Epidermal melanocyte (primary cell): ENCODE results near the gene CEP131.
"Not testable (repeated sequence)": the region's sequence is repeated elsewhere in the genome, so short reads cannot be mapped to it uniquely, and the experiment has no call there.

Experiments used
- DNase-seq: peaks from one replicate; pipeline ENCODE4 v3.0.0; 2011; ENCODE audit warnings: low spot score; ENCODE audit not compliant: insufficient read length

CEP131 gene

DNA sequence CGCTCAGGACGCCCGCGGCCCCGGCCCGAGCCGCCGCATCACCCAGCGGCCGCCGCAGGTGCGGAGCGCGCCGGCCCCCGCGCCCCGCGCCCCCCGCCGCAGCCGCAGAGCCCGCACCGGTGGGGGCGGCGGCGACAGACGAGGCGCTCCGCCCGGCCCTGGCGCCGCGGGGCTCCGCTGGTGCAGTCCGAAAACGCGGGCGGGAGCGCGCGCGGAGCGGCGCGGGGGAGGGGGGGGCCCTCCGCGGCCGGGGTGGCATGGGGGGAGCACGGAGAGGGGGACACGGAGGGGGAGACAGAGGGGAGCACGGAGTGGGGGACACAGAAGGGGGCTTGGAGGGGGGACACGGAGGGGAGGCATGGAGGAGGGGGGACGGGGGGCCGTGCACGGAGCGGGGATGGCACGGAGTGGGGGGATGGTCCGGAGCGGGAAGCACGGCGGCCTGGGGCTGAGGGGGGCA is 56.7 kb downstream of the CEP131 start, which contains the start of gene AATK:
Gene AATK (minus strand): TSS at position 189 of the 460 bp plus-strand sequence. CDS start 229 bp downstream, outside the sequence.
- DNase-seq: no peak

DNA sequence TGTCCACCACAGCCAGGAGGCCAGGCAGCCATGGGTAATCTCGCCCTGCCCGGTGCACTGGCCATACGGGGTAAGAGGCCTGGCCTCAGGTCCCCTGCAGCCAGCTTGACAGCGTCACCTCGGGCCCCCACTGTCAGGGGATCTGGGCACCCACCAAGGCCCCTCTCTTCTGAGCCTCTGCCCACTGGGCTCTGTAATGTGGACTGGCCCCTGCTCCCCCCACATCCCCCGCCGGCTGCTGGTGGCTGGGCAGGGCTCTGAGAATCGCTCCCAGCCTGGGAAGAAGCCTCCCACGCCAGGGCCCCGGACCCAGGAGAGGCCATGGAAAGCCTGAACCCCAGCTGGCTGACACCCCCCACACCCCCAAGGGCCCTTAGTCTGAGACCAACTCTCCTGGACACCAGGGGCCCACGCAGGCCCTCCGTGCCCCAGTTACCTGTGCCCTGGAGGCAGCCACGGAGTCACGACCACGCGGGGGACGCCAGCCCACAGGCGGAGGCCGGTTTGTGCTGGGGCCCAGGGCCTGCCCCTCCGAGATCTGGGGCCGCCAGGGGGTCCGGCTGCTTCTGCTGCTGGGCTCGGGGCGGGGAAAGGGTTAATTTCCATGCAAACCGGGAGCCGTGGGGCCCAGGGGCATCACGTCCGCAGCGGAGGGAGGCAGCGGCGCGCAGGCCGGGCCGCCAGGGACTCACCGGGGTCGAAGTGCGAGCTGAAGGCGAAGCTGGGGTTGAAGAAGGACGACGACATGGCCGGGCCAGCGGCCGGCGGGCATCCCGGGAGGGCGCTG is 57.3 kb downstream of the CEP131 start, which contains the start of gene PVALEF:
Gene PVALEF (plus strand): TSS at position 262 of the 787 bp plus-strand sequence. CDS start 15,720 bp downstream, outside the sequence.
- DNase-seq: no peak

DNA sequence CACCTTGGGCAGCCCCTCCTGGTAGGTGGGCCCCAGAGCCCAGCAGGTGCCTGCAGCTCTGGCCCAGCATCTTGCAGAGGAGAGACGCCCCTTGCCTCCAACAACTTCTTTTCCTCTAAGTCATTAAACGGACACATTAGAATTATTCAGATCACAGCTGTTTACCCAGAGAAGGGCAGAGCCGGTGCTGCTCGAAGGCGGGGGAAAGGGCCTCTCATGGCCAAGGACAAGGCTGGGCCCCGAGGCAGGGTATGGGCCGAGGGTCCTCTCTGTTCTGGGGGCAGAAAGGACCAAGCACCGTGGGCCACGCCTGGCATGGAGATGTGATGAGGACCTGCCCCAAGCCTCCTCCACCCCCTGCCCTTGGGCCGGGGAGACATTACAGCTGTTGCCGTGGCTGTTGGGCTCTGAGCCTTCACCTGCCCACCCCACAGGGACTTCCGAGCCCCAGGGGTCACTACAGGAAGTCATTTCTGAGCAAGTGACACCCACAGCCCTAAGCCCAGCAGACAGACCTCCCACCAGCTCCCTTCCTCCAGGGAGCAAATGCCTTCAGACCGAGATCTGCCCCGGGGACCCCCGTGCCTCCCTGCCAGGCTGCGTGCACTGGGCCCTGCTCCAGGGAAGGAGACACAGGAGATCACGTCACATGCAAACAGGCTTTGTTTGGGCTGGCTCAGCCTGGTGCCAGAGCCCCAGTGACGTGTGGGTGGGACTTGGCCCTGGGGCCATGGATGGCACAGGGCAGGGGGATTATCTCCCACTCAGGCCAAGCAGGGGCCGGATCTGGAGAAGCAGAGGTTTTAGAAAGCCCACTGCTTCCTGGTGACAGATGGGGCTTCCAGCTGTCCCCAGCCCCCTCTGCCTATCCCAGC is 58.2 kb downstream of the CEP131 start:
- no peak for DNase-seq

DNA sequence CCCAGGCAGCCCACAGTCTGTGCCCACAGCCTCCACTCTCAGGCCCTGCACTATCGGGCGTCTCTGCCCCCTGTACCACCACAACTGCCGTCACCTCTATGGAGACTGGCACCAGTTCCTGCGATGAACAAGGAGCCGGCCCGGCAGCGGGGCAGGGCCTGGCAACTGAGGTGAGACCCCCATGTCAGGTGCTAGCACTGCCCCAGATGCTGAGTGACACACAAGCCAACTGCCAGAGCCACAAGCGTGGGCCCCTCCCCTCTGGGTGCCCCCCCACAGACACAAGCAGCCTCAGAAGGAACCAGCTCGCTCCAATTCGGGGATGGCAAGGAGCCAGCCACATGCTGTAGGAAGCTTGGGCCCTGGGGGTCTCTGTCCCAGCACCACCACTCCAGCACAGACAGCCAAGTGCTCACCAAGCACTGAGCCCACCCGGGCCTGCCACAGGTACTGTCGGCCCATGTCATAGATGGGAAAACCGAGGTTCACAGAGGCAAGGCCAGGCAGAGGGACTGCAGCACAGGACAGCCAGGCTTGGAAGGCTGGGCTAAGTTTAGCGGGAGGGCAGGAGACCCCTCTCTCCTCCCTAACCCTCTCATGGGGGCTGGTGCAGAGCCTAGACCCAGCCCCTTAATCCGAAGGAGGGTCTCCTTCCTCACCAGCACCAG is 58.9 kb downstream of the CEP131 start:
- no peak for DNase-seq

DNA sequence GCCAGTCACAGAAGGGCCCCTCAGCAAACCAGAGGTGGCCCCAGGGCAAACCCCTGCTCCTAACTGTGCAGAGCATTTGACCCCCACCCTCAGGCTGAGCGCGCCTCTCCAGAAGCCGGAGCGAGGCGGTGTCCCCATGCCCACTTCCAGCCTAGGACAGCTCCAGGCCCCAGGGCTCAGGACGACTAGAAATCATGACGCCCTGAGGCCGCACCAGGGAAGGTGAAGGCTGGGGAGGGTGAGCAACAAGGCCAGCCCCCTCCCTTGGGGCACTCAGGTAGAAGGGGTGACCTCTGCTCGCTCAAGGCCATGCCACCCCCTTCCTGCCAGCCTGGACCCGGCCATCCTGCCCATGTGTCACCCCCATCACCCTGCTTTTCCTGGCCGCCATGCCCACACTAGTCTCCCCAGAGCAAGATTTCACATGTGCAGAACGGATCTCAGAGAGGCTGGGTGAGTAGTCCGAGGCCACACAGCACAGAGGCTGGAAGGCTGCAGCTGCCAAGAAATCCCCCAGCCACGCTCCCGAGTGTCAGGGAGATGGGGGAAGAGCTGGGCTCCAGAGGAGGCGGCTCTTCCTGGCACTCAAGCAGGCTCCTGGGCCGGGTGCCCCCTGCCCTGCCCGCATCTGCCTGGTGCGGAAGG is 59.6 kb downstream of the CEP131 start:
- DNase-seq: no peak

DNA sequence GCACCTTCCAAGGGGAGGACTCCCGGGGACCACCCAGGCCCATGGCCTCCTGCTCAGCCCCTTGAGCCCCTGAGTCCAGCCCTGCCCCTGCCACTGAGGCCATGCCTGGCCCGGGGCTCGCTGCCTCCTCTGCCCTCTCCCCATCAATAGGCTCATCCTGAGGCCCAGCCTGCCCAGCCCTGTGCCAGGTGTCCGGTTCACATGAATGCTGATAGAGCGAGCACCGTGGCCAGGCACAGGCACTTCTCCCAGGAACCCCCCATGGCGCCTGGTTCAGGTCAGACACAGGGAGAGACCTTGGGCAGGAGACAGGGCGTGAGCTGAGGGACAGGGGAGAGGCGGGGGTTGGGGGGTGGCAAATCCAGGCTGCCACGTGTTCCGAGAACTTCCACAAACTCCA is 60.3 kb downstream of the CEP131 start:
- DNase-seq: no peak

DNA sequence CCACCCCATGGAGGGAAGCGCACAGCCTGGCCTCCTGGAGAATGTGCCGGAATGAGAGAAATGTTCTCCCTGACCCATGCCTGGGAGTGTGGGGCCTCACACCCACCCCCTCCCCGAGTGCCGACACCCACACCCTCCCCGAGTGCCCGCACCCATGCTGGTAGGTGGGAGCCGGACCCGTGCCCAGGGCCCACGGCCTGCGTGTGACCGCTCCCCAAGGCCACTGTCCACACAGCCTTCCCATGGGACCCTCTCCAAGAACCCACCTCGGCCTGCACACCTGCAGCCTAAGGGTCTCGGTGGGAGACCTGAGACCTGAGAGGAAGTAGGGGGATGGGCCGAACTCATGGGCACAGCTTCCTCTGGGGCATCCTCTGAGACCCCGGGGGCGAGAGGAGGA is 60.8 kb downstream of the CEP131 start:
- DNase-seq: no peak

DNA sequence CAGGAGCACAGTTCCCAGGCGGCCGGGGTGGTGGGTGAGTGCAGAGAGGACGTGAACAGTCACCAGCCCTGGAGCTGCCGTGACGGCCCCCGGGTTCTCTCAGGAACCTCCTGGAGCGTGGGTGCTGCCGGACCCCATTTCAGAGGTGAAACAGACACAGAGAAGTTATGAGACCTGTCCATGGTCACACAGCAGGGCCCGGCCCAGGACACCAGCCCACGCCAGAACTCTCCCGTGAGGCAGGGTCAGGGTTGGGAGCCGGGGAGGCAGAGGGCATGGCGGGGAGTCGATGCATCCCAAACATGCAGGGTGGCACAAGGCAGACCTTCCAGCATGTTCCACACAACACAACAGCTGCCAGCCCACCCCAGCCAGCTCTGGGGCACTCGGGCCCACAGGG is 61.2 kb downstream of the CEP131 start:
- no peak for DNase-seq

DNA sequence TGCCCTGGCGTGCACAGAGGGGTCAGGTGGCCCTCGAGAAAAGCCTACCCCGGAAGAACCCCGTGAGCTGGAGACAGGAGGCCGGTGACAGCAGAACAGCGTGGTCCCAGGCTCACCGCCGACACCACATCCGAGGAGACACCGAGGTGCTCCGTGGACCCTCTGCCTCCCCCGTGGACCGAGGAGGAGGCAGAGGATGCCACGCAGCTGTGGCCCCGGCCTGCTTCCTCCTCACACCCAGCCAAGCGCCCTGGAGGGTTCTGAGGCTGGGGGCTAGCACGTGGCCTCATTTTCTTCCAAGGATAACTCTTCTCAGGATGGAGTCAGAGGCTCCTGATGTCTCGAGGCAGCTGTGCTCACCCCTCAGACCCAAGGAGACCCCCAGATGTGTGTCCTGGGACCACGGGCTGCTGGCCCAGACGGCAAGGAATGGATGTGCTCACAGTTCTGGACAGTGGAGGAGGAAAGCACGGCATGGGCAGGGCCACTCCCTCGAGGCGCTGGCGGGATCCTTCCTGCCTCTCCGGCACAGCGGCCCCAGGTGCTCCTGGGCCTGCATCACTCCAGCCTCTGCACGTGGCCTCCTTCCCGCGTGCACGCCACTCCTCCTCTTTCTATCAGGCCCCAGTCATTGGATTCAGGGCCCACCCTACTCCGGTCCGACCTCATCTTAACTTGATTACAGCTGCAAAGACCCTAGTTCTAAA is 61.9 kb downstream of the CEP131 start:
- no peak for DNase-seq

DNA sequence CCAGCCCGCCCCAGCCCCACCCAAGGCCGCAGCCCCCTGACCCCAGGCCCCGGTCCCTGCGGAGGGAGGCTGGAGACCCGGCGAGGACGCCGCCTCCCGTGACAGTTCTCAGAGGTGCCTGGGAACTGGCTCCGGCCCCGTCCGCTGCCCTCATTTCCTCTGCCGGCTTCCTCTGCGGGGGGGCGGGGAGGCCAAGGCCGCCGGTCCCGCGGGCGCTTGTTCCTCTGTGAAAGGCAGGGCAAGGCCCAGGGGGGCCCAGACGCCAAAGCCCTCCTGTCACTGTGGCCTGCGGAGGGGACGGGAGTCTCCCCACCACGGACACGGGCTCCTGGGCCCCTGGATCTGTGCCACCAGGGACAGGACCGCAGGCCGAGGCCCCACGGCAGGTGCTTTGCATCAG is 62.5 kb downstream of the CEP131 start:
- no peak for DNase-seq

DNA sequence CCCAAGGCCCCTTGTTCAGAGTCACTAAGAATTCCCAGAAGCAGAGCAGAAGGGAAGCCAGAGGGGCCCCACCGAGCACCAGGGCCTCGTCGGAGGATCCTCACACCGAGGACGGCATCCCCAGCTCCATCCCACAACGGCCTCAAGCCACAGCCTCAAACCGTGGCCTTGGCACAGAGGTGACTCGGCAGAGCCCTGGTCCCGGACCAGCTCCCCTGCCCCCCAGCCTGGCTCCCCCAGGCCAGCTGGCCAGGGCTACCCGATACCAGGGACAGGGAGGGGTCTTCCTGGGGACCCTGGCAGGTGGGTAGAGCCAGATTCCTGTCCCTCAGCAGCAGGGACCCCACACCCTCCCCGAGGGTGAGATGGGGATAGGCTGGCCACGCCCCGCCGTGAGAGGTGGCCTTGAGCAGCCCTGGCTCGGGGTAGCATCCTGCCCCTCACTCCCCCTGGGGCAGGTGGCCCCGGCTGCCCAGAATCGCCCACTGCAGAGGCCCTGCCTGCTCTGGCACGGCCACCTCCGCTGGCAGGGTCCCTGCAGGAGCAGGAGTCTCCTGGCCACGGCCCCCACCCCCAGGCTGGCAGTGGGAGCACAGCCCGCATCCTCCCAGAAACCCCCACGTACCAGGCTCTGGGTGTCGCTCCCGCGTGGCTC is 63.0 kb downstream of the CEP131 start:
- DNase-seq: no peak

DNA sequence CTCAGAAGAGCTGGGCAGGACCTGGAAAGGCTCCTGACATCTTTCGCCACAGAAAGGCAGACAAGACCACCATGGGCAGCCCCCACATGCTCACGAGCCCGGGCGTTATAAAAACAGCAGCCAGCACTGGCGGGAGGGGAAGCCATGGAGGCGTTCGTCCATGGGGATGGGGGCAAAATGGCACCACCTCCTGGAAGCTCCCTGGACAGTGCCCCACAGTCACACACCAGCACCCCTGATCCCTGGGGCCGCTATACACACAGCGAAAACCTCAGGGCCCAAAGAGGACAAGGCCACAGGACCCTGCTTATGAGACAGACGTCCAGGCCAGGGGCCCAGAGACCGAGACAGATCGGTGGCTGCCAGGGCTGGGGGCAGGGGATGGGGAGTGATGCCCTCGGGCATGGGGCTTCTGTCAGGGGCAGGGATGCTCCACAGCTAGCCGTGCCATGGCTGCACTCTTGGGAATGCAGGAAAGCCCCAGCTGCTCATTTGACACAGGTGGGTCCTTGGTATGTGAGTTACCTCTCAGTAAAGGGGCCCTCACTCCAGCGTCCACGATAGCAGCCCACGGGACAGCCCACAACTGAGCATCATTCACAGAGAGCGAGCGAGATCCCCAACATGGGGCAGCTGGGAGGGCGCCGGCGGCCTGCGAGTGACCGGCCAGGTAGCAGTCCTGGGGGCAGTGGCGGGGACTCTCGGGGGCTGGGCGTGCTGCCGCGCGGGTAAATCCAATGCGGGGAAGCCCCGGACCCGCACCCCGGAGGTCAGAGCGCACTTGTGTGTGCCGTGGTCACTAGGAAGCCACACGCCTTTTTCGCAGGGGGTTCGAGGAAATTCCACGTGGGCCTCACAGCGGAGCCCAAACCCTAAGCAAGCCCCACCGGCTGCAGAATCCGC is 63.8 kb downstream of the CEP131 start:
- no peak for DNase-seq

DNA sequence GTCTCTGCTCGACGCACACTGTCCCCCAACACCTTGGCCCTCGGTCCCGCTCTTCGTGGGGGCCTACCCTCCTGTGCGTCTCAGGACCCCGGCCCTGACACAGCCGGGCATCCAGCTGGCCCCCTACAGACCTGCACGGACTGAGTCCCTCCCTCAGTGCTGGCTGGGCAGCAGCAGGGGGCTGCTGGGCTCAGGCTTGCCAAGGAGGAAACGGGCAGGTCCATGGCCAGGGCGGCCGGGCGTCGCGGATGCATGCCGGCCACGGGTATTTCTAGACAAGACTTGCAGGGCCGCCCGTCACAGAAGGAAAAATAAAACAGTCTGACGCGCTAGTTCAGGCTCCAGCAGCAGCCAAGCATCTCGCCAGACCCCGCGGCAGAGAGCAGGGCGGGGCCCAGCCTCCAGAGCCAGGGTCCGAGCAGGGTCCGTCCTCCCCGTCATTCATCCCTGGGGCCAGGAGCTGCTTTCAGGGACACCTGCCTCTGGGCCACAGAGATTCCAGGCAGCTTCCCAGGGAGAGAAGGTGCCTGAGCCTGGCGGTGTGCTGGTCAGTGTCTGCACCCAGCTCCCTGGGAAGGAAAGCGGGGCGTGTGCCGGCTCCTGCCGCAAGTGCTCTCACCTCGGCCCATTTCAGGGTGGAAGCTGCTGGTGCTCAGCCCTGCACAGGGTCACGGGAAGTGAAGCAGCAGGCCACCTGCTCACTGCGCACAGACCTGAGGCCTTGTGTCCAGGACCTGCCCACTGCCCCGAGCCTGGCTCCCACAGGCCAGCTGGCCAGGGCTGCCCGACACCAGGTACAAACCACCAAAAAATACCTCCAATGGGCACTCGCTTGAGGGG is 64.7 kb downstream of the CEP131 start:
- DNase-seq: no peak

DNA sequence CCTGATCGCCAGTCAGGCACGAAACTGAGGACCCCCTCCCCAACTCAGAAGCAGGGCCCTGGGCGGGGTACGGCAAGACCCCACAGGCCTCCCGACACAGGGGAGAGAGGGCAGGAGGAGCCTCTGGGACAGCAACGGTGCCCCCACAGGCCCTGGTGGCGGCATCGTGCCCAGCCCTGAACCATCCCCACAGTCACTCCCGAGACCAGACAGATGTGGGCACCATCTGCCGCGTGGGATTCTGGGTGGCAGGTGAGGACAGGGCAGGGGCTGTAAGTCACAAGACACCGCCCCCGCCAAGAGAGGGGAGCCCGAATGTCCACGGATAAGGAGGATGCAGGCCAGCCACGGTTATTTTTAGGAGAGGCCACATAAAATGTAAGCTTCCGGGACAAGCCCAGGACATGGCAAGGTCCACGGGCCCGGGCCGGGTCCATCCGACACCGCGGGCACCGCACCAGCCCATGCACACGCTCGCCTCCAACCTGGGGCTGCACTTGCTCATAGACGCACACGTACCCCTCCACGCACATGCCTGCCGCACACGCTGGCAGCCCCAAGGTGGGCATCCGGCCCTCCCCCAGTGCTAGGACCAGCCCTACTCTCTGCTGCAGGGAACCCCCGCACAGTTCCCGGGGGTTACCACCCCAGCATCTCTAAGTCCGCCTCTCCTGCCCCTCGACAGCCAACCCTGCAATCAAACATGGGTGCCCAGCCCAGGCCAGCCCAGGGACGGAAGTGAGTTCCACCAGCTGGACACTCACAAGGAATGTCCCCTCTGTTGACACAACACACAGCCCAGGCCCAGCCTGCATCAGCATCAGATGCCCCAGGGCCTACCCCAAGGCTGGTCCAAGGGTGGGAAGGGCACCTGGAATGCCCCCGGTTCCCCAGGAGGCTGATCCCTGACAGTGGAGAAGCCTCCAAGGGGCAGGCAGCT is 65.6 kb downstream of the CEP131 start:
- no peak for DNase-seq

DNA sequence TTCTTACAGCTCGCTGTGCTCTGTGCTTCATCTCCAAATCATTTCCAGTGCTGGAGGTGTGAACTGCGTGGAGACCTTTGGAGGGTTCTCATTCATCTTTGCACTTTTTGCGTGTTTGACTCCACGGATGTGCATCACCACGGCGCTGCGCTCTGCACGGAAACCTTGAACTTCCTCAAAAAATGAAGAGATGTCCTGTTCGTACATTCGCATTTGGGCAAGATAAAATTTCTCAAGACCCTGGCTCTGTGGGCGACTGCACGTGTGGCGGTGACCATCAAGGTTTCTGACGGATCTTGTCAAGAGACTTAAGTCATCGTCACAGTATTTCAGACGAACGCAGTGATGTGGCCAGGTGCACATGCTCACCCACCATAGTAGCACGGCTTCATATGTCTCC is 67.8 kb downstream of the CEP131 start:
- DNase-seq: no peak

DNA sequence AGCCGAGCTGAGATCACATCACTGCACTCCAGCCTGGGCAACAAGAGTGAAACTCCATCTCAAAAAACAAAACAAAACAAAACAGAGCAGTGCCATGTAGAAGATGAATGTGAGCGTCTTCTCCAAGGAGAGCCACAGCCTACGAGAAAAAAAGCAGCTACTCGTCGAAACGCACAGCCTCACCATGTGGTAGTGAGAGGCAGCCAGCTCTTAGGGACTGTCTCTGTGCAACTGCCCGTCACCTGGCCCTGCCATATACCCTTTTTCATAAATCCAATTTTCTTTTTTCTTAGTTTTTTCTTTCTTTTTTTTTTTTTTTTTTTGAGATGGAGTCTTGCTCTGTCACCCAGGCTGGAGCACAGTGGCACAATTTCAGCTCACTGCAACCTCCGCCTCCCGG is 68.7 kb downstream of the CEP131 start:
- DNase-seq: not testable (repeated sequence)

DNA sequence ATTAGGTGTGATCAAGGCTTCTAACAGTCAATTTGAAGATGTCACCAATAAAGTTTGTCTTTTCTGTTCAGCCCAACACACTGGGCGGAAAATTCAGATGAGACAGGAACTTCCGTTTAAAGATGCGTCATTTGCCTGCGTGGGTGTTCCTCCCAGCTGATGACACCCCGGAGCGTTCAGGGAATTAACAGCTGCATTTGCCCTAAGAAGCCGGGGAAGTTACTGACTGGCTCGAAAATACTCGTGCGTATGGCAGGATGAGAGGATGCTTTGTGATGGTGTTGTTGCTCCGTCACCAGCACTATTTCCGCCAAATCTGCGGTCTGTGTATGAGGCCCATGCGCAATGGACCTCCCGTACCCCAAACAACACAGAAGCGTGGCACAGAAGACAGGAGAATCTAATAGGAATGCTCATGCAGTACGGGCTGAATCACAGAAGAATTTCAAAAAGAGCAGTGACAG is 69.4 kb downstream of the CEP131 start:
- DNase-seq: peak; percentile 95
